Endothelial cell of umbilical vein (primary cell): Measurements from ENCODE around the gene SMIM11. TPM values are rescaled to one million over a fixed set of nuclear protein-coding genes. Genes with fewer than 3 reads are reported as not detected.

Experiments
- BruUV-seq: library from RNA; stranded (reverse); fragments of 400-500 nt; replicated peaks from 2 replicates; lab custom pipeline; 2021; lab: Mats Ljungman, UMichigan
- CTCF ChIA-PET: fragments of 300-600, 350-600 bp; sonication (Branson Sonifier 250); formaldehyde crosslinking; loops from one replicate; lab custom pipeline; 2021; ENCODE audit warnings: antibody characterized with exemption, inconsistent platforms; lab: Charles Lee
- POLR2A ChIA-PET: fragments of 300-600, 350-600 bp; sonication (Branson Sonifier 250); formaldehyde crosslinking; loops from one replicate; lab custom pipeline; 2021; ENCODE audit warnings: antibody characterized with exemption, inconsistent platforms; lab: Charles Lee
- DNase-seq: peaks from one replicate; pipeline ENCODE4 v3.0.0-alpha.2; 2011; ENCODE audit warnings: low read depth, low spot score
- FAIRE-seq: peaks from 2 replicates; lab custom pipeline; 2011; peaks lifted over from hg19 to GRCh38; lab: Jason Lieb, UNC
- H2AFZ ChIP-seq: 2 replicates; pipeline ENCODE4 v1.6.0; 2012; ENCODE audit warnings: low read depth, low read length, control low read depth, inconsistent platforms
- H3K27ac ChIP-seq: 2 replicates; pipeline ENCODE4 v1.5.1; 2011; ENCODE audit warnings: low read depth, mild to moderate bottlenecking, control low read depth, low read length, moderate library complexity; ENCODE audit not compliant: insufficient read depth
- H3K27me3 ChIP-seq, 2 experiments: 2 replicates each; pipeline versions ENCODE4 v1.6.0 to v1.6.1; 2011; ENCODE audit warnings: low read length in 2 of 2, mixed read lengths in 1 of 2; ENCODE audit not compliant: control insufficient read depth in 2 of 2, insufficient read depth in 2 of 2
- H3K36me3 ChIP-seq, 2 experiments: 2 replicates in 1 of 2; 3 replicates in 1 of 2; pipeline ENCODE4 v1.5.1; 2011; ENCODE audit warnings: low read length in 2 of 2, mild to moderate bottlenecking in 1 of 2, moderate library complexity in 1 of 2; ENCODE audit not compliant: control insufficient read depth in 2 of 2, insufficient read depth in 2 of 2; ENCODE audit errors: extremely low read depth in 1 of 2
- H3K4me1 ChIP-seq: 3 replicates; pipeline ENCODE4 v1.5.1; 2011; ENCODE audit warnings: mild to moderate bottlenecking, low read length; ENCODE audit not compliant: control insufficient read depth, insufficient read depth; ENCODE audit errors: extremely low read depth
- H3K4me2 ChIP-seq: 2 replicates; pipeline ENCODE4 v1.6.1; 2011; ENCODE audit warnings: low read length, control low read depth, mixed read lengths; ENCODE audit not compliant: insufficient read depth
- H3K4me3 ChIP-seq, 3 experiments: fragments of 200-600 bp in 1 of 3; sonication (generic), shearing (Covaris generic) in 1 of 3; replicated peaks in 1 of 3; 2 replicates each; pipeline ENCODE4 v1.5.1; 2011 to 2016; ENCODE audit warnings: control low read depth in 3 of 3, low read length in 3 of 3, mild to moderate bottlenecking in 2 of 3, inconsistent platforms in 1 of 3, low read depth in 1 of 3, moderate library complexity in 1 of 3; ENCODE audit not compliant: insufficient read depth in 1 of 3
- H3K79me2 ChIP-seq: 2 replicates; pipeline ENCODE4 v1.6.0; 2012; ENCODE audit warnings: low read length, inconsistent platforms; ENCODE audit not compliant: control insufficient read depth, insufficient read depth
- H3K9ac ChIP-seq: replicated peaks from 2 replicates; pipeline ENCODE3; 2011; ENCODE audit warnings: low read length, control low read depth; ENCODE audit not compliant: insufficient read depth; ENCODE audit errors: extremely low read depth
- H3K9me1 ChIP-seq: replicated peaks from 3 replicates; pipeline ENCODE4 v1.6.0; 2011; ENCODE audit warnings: mild to moderate bottlenecking, low read length; ENCODE audit not compliant: control insufficient read depth, insufficient read depth; ENCODE audit errors: extremely low read depth
- H3K9me3 ChIP-seq: replicated peaks from 2 replicates; pipeline ENCODE4 v1.5.1; 2012; ENCODE audit warnings: low read length, inconsistent platforms; ENCODE audit not compliant: control insufficient read depth, insufficient read depth
- H4K20me1 ChIP-seq: replicated peaks from 2 replicates; pipeline ENCODE3; 2011; ENCODE audit warnings: mild to moderate bottlenecking, low read length; ENCODE audit not compliant: control insufficient read depth, insufficient read depth; ENCODE audit errors: extremely low read depth
- EZH2 ChIP-seq: IDR thresholded peaks from 2 replicates; pipeline ENCODE4 v1.6.1; 2012; ENCODE audit warnings: borderline replicate concordance, low read depth, mild to moderate bottlenecking, moderate library complexity, low read length, inconsistent platforms; ENCODE audit not compliant: severe bottlenecking
- FOS ChIP-seq: IDR thresholded peaks from 2 replicates; pipeline ENCODE4 v1.6.1; 2011; ENCODE audit warnings: mild to moderate bottlenecking, low read length, moderate library complexity, borderline replicate concordance; ENCODE audit not compliant: insufficient read depth
- GATA2 ChIP-seq: IDR thresholded peaks from 2 replicates; pipeline ENCODE4 v1.7.0; 2011; ENCODE audit warnings: low read depth, mild to moderate bottlenecking, moderate library complexity, mixed read lengths, low read length; ENCODE audit not compliant: insufficient read length, insufficient read depth
- JUN ChIP-seq: IDR thresholded peaks from 2 replicates; pipeline ENCODE4 v1.6.1; 2011; ENCODE audit warnings: borderline replicate concordance, low read depth; ENCODE audit not compliant: insufficient read length, insufficient read depth
- MYC ChIP-seq: IDR thresholded peaks from one replicate; pipeline ENCODE4 v1.6.1; 2011; ENCODE audit warnings: mild to moderate bottlenecking, low read depth, low read length
- POLR2A ChIP-seq: IDR thresholded peaks from 2 replicates; pipeline ENCODE4 v1.6.1; 2012; ENCODE audit warnings: low read depth, mild to moderate bottlenecking, control low read depth, low read length
- POLR2AphosphoS5 ChIP-seq: IDR thresholded peaks from 2 replicates; pipeline ENCODE4 v1.6.1; 2012; ENCODE audit warnings: low read depth, mild to moderate bottlenecking, control low read depth, low read length, moderate library complexity; ENCODE audit not compliant: insufficient read depth
- dilution Hi-C: fragments of 300-500 bp; cut with MboI; formaldehyde crosslinking; loops from one replicate; pipeline ENCODE4 v1.15.0; 2019; ENCODE audit warnings: low sequenced_read_pairs; ENCODE audit not compliant: extremely low pct_ligation_motif_present
- intact Hi-C: fragments of 100-400 bp; cut with micrococcal nuclease; formaldehyde crosslinking; loops from one replicate; pipeline ENCODE4 v1.10.0; 2022
- polyA plus RNA-seq, 4 experiments: library from polyadenylated mRNA; depleted of rRNA in 3 of 4; stranded (reverse) in 3 of 4; unstranded in 1 of 4; fragments of >200 nt; gene quantifications; 2 replicates each; pipeline versions ENCODE4 v1.2.1 to v1.2.3, GENCODE V29; 2011 to 2012; ENCODE audit warnings: missing spikeins in 1 of 4
- total RNA-seq: library from RNA; stranded (reverse); gene quantifications from 2 replicates; pipeline ENCODE4 v1.2.3, GENCODE V29; 2021
- TF ChIP-seq, protein P1 (sequence below): IDR thresholded peaks from 2 replicates; pipeline ENCODE4 v1.6.1; 2011; ENCODE audit not compliant: insufficient read depth, insufficient read length
- TF ChIP-seq, protein P2 (sequence below), 2 donors: IDR thresholded peaks; 1 replicate in 1 of 2; 2 replicates in 1 of 2; pipeline ENCODE4 v1.5.1; 2011; ENCODE audit warnings: low read length in 2 of 2, mild to moderate bottlenecking in 2 of 2, moderate library complexity in 2 of 2, control low read depth in 1 of 2, inconsistent platforms in 1 of 2, low read depth in 1 of 2; ENCODE audit not compliant: insufficient read depth in 1 of 2; ENCODE audit errors: extremely low read depth in 1 of 2

Gene SMIM11
- total and polyA plus RNA-seq, 2 donors (not counting 3 experiments of a cell fraction or from before 2014, with no cell fraction given) = 1.4 to 1.5 TPM

DNA sequence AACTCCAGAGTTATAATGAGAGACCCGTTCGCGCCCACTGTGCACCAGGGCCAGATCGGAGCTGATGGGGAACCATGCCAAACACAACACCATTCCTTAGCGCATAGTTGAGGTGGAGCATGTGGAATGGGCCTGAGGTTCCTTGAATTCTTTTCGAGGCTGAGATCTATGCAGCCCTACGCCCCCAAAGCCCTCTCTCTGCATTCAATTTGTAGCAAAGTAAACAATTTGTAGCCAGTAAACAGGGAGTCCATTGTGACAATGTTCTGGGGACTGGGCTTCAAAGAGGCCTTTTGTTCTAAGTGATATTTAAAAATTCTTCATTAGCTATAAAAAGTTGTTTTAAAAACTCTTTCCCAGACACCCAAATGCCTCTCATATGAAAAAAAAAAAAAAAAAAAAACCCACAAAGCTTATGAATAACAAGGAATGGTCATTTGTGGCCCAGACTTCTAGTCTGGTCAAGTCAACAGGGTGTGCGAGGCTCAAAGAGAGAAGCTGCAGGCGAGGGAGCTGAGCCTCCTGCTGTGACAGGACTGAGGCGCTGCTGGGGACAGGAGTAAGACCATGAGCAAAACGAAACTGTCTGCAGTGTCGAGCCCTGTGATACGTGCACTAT lies 42.1 kb upstream of the SMIM11 start:
- no peak overlapping the region for H3K4me3 ChIP-seq
- TF ChIP-seq POLR2AphosphoS5 = no peak
- TF ChIP-seq, protein P1, sequence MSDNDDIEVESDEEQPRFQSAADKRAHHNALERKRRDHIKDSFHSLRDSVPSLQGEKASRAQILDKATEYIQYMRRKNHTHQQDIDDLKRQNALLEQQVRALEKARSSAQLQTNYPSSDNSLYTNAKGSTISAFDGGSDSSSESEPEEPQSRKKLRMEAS = no peak
- no peak for TF ChIP-seq GATA2
- TF ChIP-seq MYC = no peak
- TF ChIP-seq FOS = no peak
- TF ChIP-seq, protein P2, sequence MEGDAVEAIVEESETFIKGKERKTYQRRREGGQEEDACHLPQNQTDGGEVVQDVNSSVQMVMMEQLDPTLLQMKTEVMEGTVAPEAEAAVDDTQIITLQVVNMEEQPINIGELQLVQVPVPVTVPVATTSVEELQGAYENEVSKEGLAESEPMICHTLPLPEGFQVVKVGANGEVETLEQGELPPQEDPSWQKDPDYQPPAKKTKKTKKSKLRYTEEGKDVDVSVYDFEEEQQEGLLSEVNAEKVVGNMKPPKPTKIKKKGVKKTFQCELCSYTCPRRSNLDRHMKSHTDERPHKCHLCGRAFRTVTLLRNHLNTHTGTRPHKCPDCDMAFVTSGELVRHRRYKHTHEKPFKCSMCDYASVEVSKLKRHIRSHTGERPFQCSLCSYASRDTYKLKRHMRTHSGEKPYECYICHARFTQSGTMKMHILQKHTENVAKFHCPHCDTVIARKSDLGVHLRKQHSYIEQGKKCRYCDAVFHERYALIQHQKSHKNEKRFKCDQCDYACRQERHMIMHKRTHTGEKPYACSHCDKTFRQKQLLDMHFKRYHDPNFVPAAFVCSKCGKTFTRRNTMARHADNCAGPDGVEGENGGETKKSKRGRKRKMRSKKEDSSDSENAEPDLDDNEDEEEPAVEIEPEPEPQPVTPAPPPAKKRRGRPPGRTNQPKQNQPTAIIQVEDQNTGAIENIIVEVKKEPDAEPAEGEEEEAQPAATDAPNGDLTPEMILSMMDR (IDR thresholded peaks at IDR 0.05; ENCODE audit: extremely low read depth in 1 of 2, insufficient read depth in 1 of 2, low read depth in 1 of 2, low read length in 2 of 2) = no peak
- no peak for TF ChIP-seq JUN
- TF ChIP-seq POLR2A = no peak
- TF ChIP-seq EZH2 = no peak
- dilution Hi-C loops (no loop called here), intact Hi-C loops (no loop called here)
- peaks cover 0 to 2% of the 10 kb centered on the region in 2 experiments for H3K27me3 ChIP-seq
- H3K36me3 ChIP-seq = no peaks in the 10 kb centered on the region
- H3K79me2 ChIP-seq = no peaks in the 10 kb centered on the region
- no peak overlapping the region for H3K9ac ChIP-seq
- no TSS peak for BruUV-seq
- POLR2A ChIA-PET = no interaction called here
- H3K27ac ChIP-seq = no peak overlapping the region
- CTCF ChIA-PET = interaction anchor here (0.6 to 5.0 kb wide), 3 partner anchors 14 to 1748 kb away, joined by 4 to 64 read pairs (median 4); no protein-coding TSS in a partner anchor
- DNase-seq (no peak), FAIRE-seq (no peak)
- no peak overlapping the region for H3K4me2 ChIP-seq
- H3K4me1 ChIP-seq = peaks cover 10% of the 10 kb centered on the region
- no peaks in the 10 kb centered on the region for H3K9me3 ChIP-seq
- H2AFZ ChIP-seq = no peak overlapping the region
- H3K9me1 ChIP-seq = no peaks in the 10 kb centered on the region
- no peaks in the 10 kb centered on the region for H4K20me1 ChIP-seq
